ENCODE data around the gene NRXN3. TPM values are rescaled to one million over a fixed set of nuclear protein-coding genes. Genes with fewer than 3 reads are reported as not detected.

NRXN3 gene
- total RNA-seq, 1 donor from 2014 or later, result 5.9 TPM

DNA sequence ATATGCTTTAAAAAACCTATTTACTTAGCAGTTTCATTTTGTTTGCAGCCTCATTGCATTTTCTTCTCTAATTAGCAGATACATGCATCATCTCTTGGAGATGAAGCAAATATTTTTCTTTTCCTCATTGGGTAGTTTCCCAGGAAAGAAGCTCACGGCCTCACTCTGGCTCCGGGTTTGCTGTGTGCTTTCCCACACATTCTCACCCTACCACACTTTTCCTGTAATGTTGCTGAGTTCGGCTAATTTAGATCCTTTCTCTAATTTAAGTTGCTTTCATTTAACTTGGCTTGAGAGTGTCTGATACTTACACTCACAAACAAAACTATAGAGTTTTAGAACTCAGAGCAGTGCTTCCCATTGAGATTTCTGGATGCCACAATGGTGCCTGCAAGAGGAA, 928.2 kb downstream of the NRXN3 start:
- peaks cover 6% of the 10 kb centered on the region for H3F3A ChIP-seq (ENCODE audit: low read depth)
- H3K9me3 ChIP-seq (ENCODE audit: low read depth), result no peaks in the 10 kb centered on the region
- H3K36me3 Mint-ChIP-seq, result no peaks in the 10 kb centered on the region
- no peaks in the 10 kb centered on the region for H3K36me3 ChIP-seq
- peaks cover 2% of the 10 kb centered on the region for H3K27me3 Mint-ChIP-seq (ENCODE audit: insufficient read depth, low read depth)
- H4K20me1 ChIP-seq (ENCODE audit: low read depth), result no peaks in the 10 kb centered on the region
- H3K27ac ChIP-seq, result no peak overlapping the region
- TF ChIP-seq EZH2 (IDR thresholded peaks at IDR 0.05) (no peak), EZH2phosphoT487 (IDR thresholded peaks at IDR 0.05) (no peak)
- TF ChIP-seq, protein P1, sequence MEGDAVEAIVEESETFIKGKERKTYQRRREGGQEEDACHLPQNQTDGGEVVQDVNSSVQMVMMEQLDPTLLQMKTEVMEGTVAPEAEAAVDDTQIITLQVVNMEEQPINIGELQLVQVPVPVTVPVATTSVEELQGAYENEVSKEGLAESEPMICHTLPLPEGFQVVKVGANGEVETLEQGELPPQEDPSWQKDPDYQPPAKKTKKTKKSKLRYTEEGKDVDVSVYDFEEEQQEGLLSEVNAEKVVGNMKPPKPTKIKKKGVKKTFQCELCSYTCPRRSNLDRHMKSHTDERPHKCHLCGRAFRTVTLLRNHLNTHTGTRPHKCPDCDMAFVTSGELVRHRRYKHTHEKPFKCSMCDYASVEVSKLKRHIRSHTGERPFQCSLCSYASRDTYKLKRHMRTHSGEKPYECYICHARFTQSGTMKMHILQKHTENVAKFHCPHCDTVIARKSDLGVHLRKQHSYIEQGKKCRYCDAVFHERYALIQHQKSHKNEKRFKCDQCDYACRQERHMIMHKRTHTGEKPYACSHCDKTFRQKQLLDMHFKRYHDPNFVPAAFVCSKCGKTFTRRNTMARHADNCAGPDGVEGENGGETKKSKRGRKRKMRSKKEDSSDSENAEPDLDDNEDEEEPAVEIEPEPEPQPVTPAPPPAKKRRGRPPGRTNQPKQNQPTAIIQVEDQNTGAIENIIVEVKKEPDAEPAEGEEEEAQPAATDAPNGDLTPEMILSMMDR (IDR thresholded peaks at IDR 0.05), result no peak
- no peak overlapping the region for H3K4me2 ChIP-seq
- H3K79me2 ChIP-seq (ENCODE audit: low read depth), result no peaks in the 10 kb centered on the region
- no peak overlapping the region for H3K4me3 ChIP-seq
- H3K27ac Mint-ChIP-seq, result no peak overlapping the region
- peaks cover 5% of the 10 kb centered on the region for H3K4me1 Mint-ChIP-seq
- peaks cover 35% of the 10 kb centered on the region for H3K4me1 ChIP-seq
- H3K4me3 Mint-ChIP-seq, result no peak overlapping the region
- no peak overlapping the region for H3K9ac ChIP-seq
- no peak for DNase-seq (ENCODE audit: low spot score)
- peaks cover 3% of the 10 kb centered on the region for H3K9me3 Mint-ChIP-seq
- no peak overlapping the region for H2AFZ ChIP-seq (replicated peaks)
- no peaks in the 10 kb centered on the region for H3K27me3 ChIP-seq

- H3K27me3 Mint-ChIP-seq (ENCODE audit: insufficient read depth, low read depth), result peaks cover 2% of the 10 kb centered on the region
- peaks cover 15% of the 10 kb centered on the region for H3K4me1 ChIP-seq
- no peak for TF ChIP-seq EZH2phosphoT487 (IDR thresholded peaks at IDR 0.05)
- TF ChIP-seq, protein P1 (IDR thresholded peaks at IDR 0.05), result no peak
- TF ChIP-seq EZH2 (IDR thresholded peaks at IDR 0.05), result no peak
- peaks cover 3% of the 10 kb centered on the region for H3K9me3 Mint-ChIP-seq
- H3K27me3 ChIP-seq, result no peaks in the 10 kb centered on the region
- no peak overlapping the region for H3K4me3 Mint-ChIP-seq
- H3K4me2 ChIP-seq, result no peak overlapping the region
- H3K36me3 ChIP-seq, result no peaks in the 10 kb centered on the region
- no peaks in the 10 kb centered on the region for H3K9me3 ChIP-seq (ENCODE audit: low read depth)
- H4K20me1 ChIP-seq (ENCODE audit: low read depth), result no peaks in the 10 kb centered on the region
- no peaks in the 10 kb centered on the region for H3K36me3 Mint-ChIP-seq
- no peak overlapping the region for H3K9ac ChIP-seq
- no peaks in the 10 kb centered on the region for H3K79me2 ChIP-seq (ENCODE audit: low read depth)
- no peaks in the 10 kb centered on the region for H3K4me1 Mint-ChIP-seq
- no peak overlapping the region for H3K27ac ChIP-seq
- no peaks in the 10 kb centered on the region for H3F3A ChIP-seq (ENCODE audit: low read depth)
- no peak overlapping the region for H3K4me3 ChIP-seq
- no peak overlapping the region for H2AFZ ChIP-seq (replicated peaks)
- no peak overlapping the region for H3K27ac Mint-ChIP-seq
- no peak for DNase-seq (ENCODE audit: low spot score)
These were observed 930.4 kb downstream of the NRXN3 start for GRCh38 chr14:79100578-79100977.

- no peaks in the 10 kb centered on the region for H3K27me3 ChIP-seq
- no peak overlapping the region for H2AFZ ChIP-seq (replicated peaks)
- H3K4me1 ChIP-seq, result peaks cover 13% of the 10 kb centered on the region
- Mint-ChIP-seq H3K9me3 (peaks cover 3% of the 10 kb centered on the region), H3K36me3 (no peaks in the 10 kb centered on the region), H3K4me1 (no peaks in the 10 kb centered on the region), H3K4me3 (no peak overlapping the region), H3K27me3 (ENCODE audit: insufficient read depth, low read depth) (peaks cover 2% of the 10 kb centered on the region), H3K27ac (no peak overlapping the region)
- H3F3A ChIP-seq (ENCODE audit: low read depth), result no peaks in the 10 kb centered on the region
- H3K79me2 ChIP-seq (ENCODE audit: low read depth), result no peaks in the 10 kb centered on the region
- no peaks in the 10 kb centered on the region for H3K9me3 ChIP-seq (ENCODE audit: low read depth)
- no peaks in the 10 kb centered on the region for H4K20me1 ChIP-seq (ENCODE audit: low read depth)
- H3K36me3 ChIP-seq, result no peaks in the 10 kb centered on the region
- H3K9ac ChIP-seq, result no peak overlapping the region
- H3K27ac ChIP-seq, result no peak overlapping the region
- H3K4me2 ChIP-seq, result no peak overlapping the region
- no peak overlapping the region for H3K4me3 ChIP-seq
- TF ChIP-seq, protein P1 (IDR thresholded peaks at IDR 0.05), result no peak
- TF ChIP-seq EZH2phosphoT487 (IDR thresholded peaks at IDR 0.05), result no peak
- TF ChIP-seq EZH2 (IDR thresholded peaks at IDR 0.05), result no peak
- DNase-seq (ENCODE audit: low spot score), result no peak
These were observed 931.2 kb downstream of the NRXN3 start for GRCh38 chr14:79101388-79101787.
